KMS-11 (cell line): ENCODE measurements around the gene CD38.

Source experiments
- H2AFZ ChIP-seq: fragments of 200-600 bp; sonication (generic); 2 replicates; pipeline ENCODE4 v1.6.1; 2016; ENCODE audit warnings: antibody characterized with exemption, mixed run types, low read depth
- H3K27ac ChIP-seq: fragments of 200-600 bp; sonication (generic); 2 replicates; pipeline ENCODE4 v1.6.1; 2016; ENCODE audit warnings: mild to moderate bottlenecking, mixed run types
- H3K27me3 ChIP-seq: fragments of 200-600 bp; sonication (generic); 2 replicates; pipeline ENCODE4 v1.6.1; 2017; ENCODE audit warnings: mild to moderate bottlenecking, low read depth, mixed run types, moderate library complexity; ENCODE audit not compliant: insufficient read depth
- H3K36me3 ChIP-seq: fragments of 200-600 bp; sonication (generic); 2 replicates; pipeline ENCODE4 v1.6.1; 2017; ENCODE audit warnings: mild to moderate bottlenecking, mixed run types; ENCODE audit not compliant: insufficient read depth
- H3K4me1 ChIP-seq: fragments of 200-600 bp; sonication (generic); 2 replicates; pipeline ENCODE4 v1.6.1; 2016; ENCODE audit warnings: mild to moderate bottlenecking, low read depth, mixed run types; ENCODE audit not compliant: poor library complexity, severe bottlenecking
- H3K4me2 ChIP-seq: fragments of 200-600 bp; sonication (generic); 2 replicates; pipeline ENCODE4 v1.7.0; 2016; ENCODE audit warnings: mild to moderate bottlenecking, mixed run types
- H3K4me3 ChIP-seq: fragments of 200-600 bp; sonication (generic); IDR thresholded peaks from 2 replicates; pipeline ENCODE4 v1.6.1; 2017; ENCODE audit warnings: low read depth, low read length, mixed read lengths; ENCODE audit not compliant: insufficient read depth
- H3K79me2 ChIP-seq: fragments of 200-600 bp; sonication (generic); 2 replicates; pipeline ENCODE4 v1.6.1; 2016; ENCODE audit warnings: low read depth, mixed run types; ENCODE audit not compliant: insufficient read depth
- H3K9ac ChIP-seq: fragments of 200-600 bp; sonication (generic); 2 replicates; pipeline ENCODE4 v1.6.1; 2016; ENCODE audit warnings: mild to moderate bottlenecking, mixed run types
- H4K20me1 ChIP-seq: fragments of 200-600 bp; sonication (generic); 2 replicates; pipeline ENCODE4 v1.6.1; 2016; ENCODE audit warnings: mild to moderate bottlenecking, mixed run types; ENCODE audit not compliant: insufficient read depth
- CTCF ChIP-seq: fragments of 200-600 bp; sonication (generic); conservative IDR thresholded peaks from 2 replicates; pipeline ENCODE4 v1.6.1; 2017; ENCODE audit warnings: low read depth, mild to moderate bottlenecking, antibody characterized with exemption, low read length, moderate library complexity, mixed read lengths

The CD38 gene

GRCh38 chr4:15864651-15865566 lies 86.8 kb downstream of the CD38 start:
- Histone ChIP-seq H3K4me1 (no peaks in the 10 kb centered on the region), H3K79me2 (no peaks in the 10 kb centered on the region), H2AFZ (no peak overlapping the region), H3K4me2 (no peak overlapping the region), H3K27me3 (no peaks in the 10 kb centered on the region), H3K9ac (no peak overlapping the region), H3K27ac (no peak overlapping the region), H3K4me3 (no peak overlapping the region), H3K36me3 (no peaks in the 10 kb centered on the region), H4K20me1 (no peaks in the 10 kb centered on the region)
- no peak for TF ChIP-seq CTCF

- no peaks in the 10 kb centered on the region for H3K4me1 ChIP-seq
- no peak overlapping the region for H3K4me2 ChIP-seq
- no peaks in the 10 kb centered on the region for H4K20me1 ChIP-seq
- no peak overlapping the region for H2AFZ ChIP-seq
- no peaks in the 10 kb centered on the region for H3K27me3 ChIP-seq
- H3K27ac ChIP-seq, result no peak overlapping the region
- TF ChIP-seq CTCF, result no peak
- no peak overlapping the region for H3K9ac ChIP-seq
- no peaks in the 10 kb centered on the region for H3K36me3 ChIP-seq
- H3K79me2 ChIP-seq, result no peaks in the 10 kb centered on the region
- H3K4me3 ChIP-seq, result no peak overlapping the region
These were observed 90.0 kb downstream of the CD38 start for GRCh38 chr4:15868111-15868510.

- Histone ChIP-seq H3K4me2 (no peak overlapping the region), H3K9ac (no peak overlapping the region), H3K4me1 (no peaks in the 10 kb centered on the region), H3K79me2 (no peaks in the 10 kb centered on the region), H3K36me3 (no peaks in the 10 kb centered on the region), H4K20me1 (no peaks in the 10 kb centered on the region), H3K27me3 (no peaks in the 10 kb centered on the region), H3K4me3 (no peak overlapping the region), H3K27ac (no peak overlapping the region), H2AFZ (no peak overlapping the region)
- no peak for TF ChIP-seq CTCF
These were observed 90.8 kb downstream of the CD38 start for GRCh38 chr4:15868826-15869413.

- Histone ChIP-seq H3K4me2 (no peak overlapping the region), H4K20me1 (no peaks in the 10 kb centered on the region), H3K27ac (no peak overlapping the region), H3K4me3 (no peak overlapping the region), H3K9ac (no peak overlapping the region), H2AFZ (no peak overlapping the region), H3K36me3 (no peaks in the 10 kb centered on the region), H3K27me3 (no peaks in the 10 kb centered on the region), H3K4me1 (no peaks in the 10 kb centered on the region), H3K79me2 (no peaks in the 10 kb centered on the region)
- TF ChIP-seq CTCF, result no peak
These were observed 92.0 kb downstream of the CD38 start for GRCh38 chr4:15870079-15870478.
